GM19351 (cell line): ENCODE data around the gene F11R.
A peak's percentile ranks its signal among the peaks of the same experiment; 100 is the strongest.
"Not testable (repeated sequence)": the region's sequence is repeated elsewhere in the genome, so short reads cannot be mapped to it uniquely, and the experiment has no call there.

Source experiments
- ATAC-seq: cut with Tn5 transposase; IDR thresholded peaks from one replicate; pipeline ENCODE4 v1.9.1; 2021; ENCODE audit warnings: mild to moderate bottlenecking, moderate library complexity; ENCODE audit not compliant: unreplicated experiment

F11R gene

GRCh38 chr1:160978510-160978927 lies 42.4 kb downstream of the F11R start:
- ATAC-seq, result no peak

GRCh38 chr1:160975026-160975425 lies 45.9 kb downstream of the F11R start:
- ATAC-seq, result no peak

- ATAC-seq, result no peak
Measured at GRCh38 chr1:160973491-160973890, 47.5 kb downstream of the F11R start.

- ATAC-seq, result no peak
Measured at GRCh38 chr1:160972939-160973338, 48.0 kb downstream of the F11R start.

- no peak for ATAC-seq
Measured at GRCh38 chr1:160971618-160972056, 49.3 kb downstream of the F11R start.

- ATAC-seq, result no peak
Measured at GRCh38 chr1:160963521-160963920, 57.4 kb downstream of the F11R start.

- ATAC-seq, result no peak
Measured at GRCh38 chr1:160961419-160961818, 59.5 kb downstream of the F11R start.

GRCh38 chr1:160956966-160957365 lies 64.0 kb downstream of the F11R start:
- ATAC-seq, result no peak

- ATAC-seq, result peak; percentile 57
Measured at GRCh38 chr1:160954158-160955104, 66.5 kb downstream of the F11R start, which contains the start of gene ITLN2. ITLN2 (minus strand) TSS chr1:160954809; CDS start chr1:160954741, 68 bp downstream.

- no peak for ATAC-seq
Measured at GRCh38 chr1:160953030-160953429, 67.9 kb downstream of the F11R start.

GRCh38 chr1:160952129-160952510 lies 68.8 kb downstream of the F11R start:
- ATAC-seq, result no peak

GRCh38 chr1:160951443-160952128 lies 69.4 kb downstream of the F11R start:
- ATAC-seq, result peak; percentile 69

GRCh38 chr1:160950657-160951056 lies 70.3 kb downstream of the F11R start:
- ATAC-seq, result no peak

GRCh38 chr1:160949881-160950280 lies 71.1 kb downstream of the F11R start:
- no peak for ATAC-seq

GRCh38 chr1:160949216-160949880 lies 71.6 kb downstream of the F11R start:
- ATAC-seq, result not testable (repeated sequence)

GRCh38 chr1:160947174-160947759 lies 73.7 kb downstream of the F11R start:
- ATAC-seq, result not testable (repeated sequence)

GRCh38 chr1:160945881-160946280 lies 75.1 kb downstream of the F11R start:
- ATAC-seq, result not testable (repeated sequence)
